IMR-90 (cell line): ENCODE measurements around the gene DNAJC3.
"Not testable (repeated sequence)": the region's sequence is repeated elsewhere in the genome, so short reads cannot be mapped to it uniquely, and the experiment has no call there.

ENCODE experiments used
- FOS ChIP-seq: fragments of 150-350 bp; IDR thresholded peaks from 2 replicates; pipeline ENCODE4 v1.6.1; 2016; ENCODE audit warnings: low read depth, low read length
- POLR2A ChIP-seq: IDR thresholded peaks from 2 replicates; pipeline ENCODE4 v1.6.1; 2012; ENCODE audit warnings: mild to moderate bottlenecking, low read depth, low read length
- SMC3 ChIP-seq: fragments of 150-350 bp; IDR thresholded peaks from 2 replicates; pipeline ENCODE4 v1.6.1; 2016; ENCODE audit warnings: low read depth, mild to moderate bottlenecking, antibody characterized with exemption, low read length, moderate library complexity
- TF ChIP-seq, protein P1 (sequence below): conservative IDR thresholded peaks from 2 replicates; pipeline ENCODE4 v1.5.1; 2012; ENCODE audit warnings: mild to moderate bottlenecking, low read depth, low read length, improper control_type of control experiment

DNA sequence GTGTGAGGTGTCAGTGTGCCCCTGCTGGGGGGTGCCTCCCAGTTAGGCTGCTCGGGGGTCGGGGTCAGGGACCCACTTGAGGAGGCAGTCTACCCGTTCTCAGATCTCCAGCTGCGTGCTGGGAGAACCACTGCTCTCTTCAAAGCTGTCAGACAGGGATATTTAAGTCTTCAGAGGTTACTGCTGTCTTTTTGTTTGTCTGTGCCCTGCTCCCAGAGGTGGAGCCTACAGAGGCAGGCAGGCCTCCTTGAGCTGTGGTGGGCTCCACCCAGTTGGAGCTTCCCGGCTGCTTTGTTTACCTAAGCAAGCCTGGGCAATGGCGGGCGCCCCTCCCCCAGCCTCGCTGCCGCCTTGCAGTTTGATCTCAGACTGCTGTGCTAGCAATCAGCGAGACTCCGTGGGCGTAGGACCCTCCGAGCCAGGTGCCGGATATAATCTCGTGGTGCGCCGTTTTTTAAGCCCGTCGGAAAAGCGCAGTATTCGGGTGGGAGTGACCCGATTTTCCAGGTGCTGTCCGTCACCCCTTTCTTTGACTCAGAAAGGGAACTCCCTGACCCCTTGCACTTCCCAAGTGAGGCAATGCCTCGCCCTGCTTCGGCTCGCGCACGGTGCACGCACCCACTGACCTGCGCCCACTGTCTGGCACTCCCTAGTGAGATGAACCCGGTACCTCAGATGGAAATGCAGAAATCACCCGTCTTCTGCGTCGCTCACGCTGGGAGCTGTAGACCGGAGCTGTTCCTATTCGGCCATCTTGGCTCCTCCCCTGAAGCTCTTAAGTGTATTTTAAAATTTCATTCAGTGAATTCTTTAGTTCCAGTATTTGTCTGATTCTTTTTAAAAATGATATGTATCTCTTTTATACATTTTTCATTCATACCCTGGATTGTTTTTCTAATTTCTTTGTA lies 63.4 kb downstream of the DNAJC3 start:
- TF ChIP-seq, protein P1, sequence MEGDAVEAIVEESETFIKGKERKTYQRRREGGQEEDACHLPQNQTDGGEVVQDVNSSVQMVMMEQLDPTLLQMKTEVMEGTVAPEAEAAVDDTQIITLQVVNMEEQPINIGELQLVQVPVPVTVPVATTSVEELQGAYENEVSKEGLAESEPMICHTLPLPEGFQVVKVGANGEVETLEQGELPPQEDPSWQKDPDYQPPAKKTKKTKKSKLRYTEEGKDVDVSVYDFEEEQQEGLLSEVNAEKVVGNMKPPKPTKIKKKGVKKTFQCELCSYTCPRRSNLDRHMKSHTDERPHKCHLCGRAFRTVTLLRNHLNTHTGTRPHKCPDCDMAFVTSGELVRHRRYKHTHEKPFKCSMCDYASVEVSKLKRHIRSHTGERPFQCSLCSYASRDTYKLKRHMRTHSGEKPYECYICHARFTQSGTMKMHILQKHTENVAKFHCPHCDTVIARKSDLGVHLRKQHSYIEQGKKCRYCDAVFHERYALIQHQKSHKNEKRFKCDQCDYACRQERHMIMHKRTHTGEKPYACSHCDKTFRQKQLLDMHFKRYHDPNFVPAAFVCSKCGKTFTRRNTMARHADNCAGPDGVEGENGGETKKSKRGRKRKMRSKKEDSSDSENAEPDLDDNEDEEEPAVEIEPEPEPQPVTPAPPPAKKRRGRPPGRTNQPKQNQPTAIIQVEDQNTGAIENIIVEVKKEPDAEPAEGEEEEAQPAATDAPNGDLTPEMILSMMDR = not testable (repeated sequence)
- TF ChIP-seq FOS, SMC3, POLR2A: not testable (repeated sequence)
